GM12892 (cell line): Measurements from ENCODE around the gene PADI1.

Experiments
- POLR2A ChIP-seq: IDR thresholded peaks from 2 replicates; pipeline ENCODE4 v1.6.1; 2011; ENCODE audit warnings: low read depth, low read length, control low read depth
- TAF1 ChIP-seq: IDR thresholded peaks from 2 replicates; pipeline ENCODE4 v1.6.1; 2011; ENCODE audit warnings: low read depth, mild to moderate bottlenecking, control low read depth, low read length, borderline replicate concordance

DNA sequence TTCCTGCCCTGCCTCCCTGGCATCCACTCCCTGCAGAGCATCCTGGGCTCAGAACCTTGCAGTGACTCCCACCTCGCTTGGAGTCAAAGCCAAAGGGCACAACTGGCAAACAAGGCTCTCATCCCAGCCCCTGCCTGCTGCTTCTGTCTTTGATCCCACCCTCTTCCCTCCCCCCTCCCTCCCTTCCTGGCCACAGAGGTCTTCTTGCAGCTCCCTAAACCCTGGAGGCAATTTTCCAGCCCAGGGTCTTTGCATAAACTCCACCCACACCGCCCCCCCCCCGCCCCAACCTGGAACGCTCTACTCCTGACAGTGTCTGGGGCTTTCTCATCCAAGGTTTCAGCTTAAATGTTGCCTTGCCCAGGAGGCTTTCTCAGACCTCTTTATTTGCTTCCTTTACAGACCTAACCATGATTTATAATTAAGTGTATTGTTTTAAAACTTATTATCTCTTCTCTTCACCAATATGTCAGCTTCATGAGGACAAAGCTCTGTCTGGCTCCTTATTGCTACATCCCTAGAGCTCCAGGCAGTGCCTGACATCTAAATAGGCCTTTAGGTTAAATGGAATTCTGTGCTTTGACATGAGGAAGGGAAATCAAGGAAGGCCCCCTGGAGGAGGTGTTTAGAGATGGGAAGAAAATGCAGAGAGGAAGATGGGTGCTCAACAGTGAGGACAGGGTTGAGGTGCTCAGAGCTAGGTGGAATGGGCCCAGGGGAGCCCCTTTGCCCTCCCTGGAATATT is 37.7 kb upstream of the PADI1 start:
- TF ChIP-seq POLR2A (no peak), TAF1 (no peak)
